Tibial nerve (tissue), 4 donors: ENCODE results near the gene ITGA2. TPM values are rescaled to one million over a fixed set of nuclear protein-coding genes. Genes with fewer than 3 reads are reported as not detected.

Source experiments
- DNase-seq, 2 donors: peaks; one replicate each; pipeline ENCODE4 v3.0.0-alpha.2; 2019; ENCODE audit warnings: low spot score in 2 of 2
- H3K27ac ChIP-seq, 4 donors: fragments of 200-600 bp; sonication (generic) in 3 of 4; one replicate each; pipeline ENCODE4 v1.5.1; 2017 to 2019; ENCODE audit warnings: mild to moderate bottlenecking in 1 of 4
- H3K27me3 ChIP-seq, 2 donors: fragments of 200-600 bp; sonication (generic) in 1 of 2; one replicate each; pipeline versions ENCODE4 v1.5.1 to v1.6.0; 2017 to 2019
- H3K36me3 ChIP-seq, 3 donors: fragments of 200-600 bp; sonication (generic); one replicate each; pipeline ENCODE4 v1.5.1; 2018 to 2019
- H3K4me1 ChIP-seq, 4 donors: fragments of 200-600 bp; sonication (generic) in 3 of 4; one replicate each; pipeline ENCODE4 v1.5.1; 2017 to 2019
- H3K4me3 ChIP-seq, 4 donors: fragments of 200-600 bp; sonication (generic) in 3 of 4; one replicate each; pipeline ENCODE4 v1.5.1; 2017 to 2019; ENCODE audit warnings: mild to moderate bottlenecking in 1 of 4, moderate library complexity in 1 of 4
- H3K9me3 ChIP-seq, 4 donors: fragments of 200-600 bp; sonication (generic) in 3 of 4; one replicate each; pipeline ENCODE4 v1.5.1; 2017 to 2019
- EP300 ChIP-seq, 2 donors: sonication (generic); formaldehyde crosslinking; IDR thresholded peaks; one replicate each; pipeline ENCODE4 v1.6.1; 2017; ENCODE audit warnings: antibody characterized with exemption in 2 of 2, mild to moderate bottlenecking in 1 of 2
- POLR2A ChIP-seq, 2 donors: fragments of 450-650 bp; IDR thresholded peaks; one replicate each; pipeline ENCODE4 v1.6.1; 2017; ENCODE audit warnings: antibody characterized with exemption in 2 of 2, mild to moderate bottlenecking in 2 of 2, moderate library complexity in 2 of 2
- WGBS, 2 donors: methylation state at CpG; one replicate each; pipeline ENCODE4 v1.1.5; 2018; 5-methylcytosine and 5-hydroxymethylcytosine counted together
- total RNA-seq, 4 donors: library from RNA; depleted of rRNA; stranded (reverse); fragments of >200 nt; gene quantifications; one replicate each; pipeline ENCODE4 v1.1.0, GENCODE V29; 2016
- TF ChIP-seq, protein P1 (sequence below), 5 experiments: fragments of 200-600 bp in 3 of 5; fragments of 450-650 bp in 2 of 5; sonication (generic) in 3 of 5; IDR thresholded peaks; one replicate each; pipeline ENCODE4 v1.5.1; 2016 to 2019; ENCODE audit warnings: antibody characterized with exemption in 5 of 5, mild to moderate bottlenecking in 3 of 5, moderate library complexity in 2 of 5

ITGA2 gene
- total RNA-seq, 4 donors from 2014 or later: 3.7 to 6.1 (median 5.4) TPM

DNA sequence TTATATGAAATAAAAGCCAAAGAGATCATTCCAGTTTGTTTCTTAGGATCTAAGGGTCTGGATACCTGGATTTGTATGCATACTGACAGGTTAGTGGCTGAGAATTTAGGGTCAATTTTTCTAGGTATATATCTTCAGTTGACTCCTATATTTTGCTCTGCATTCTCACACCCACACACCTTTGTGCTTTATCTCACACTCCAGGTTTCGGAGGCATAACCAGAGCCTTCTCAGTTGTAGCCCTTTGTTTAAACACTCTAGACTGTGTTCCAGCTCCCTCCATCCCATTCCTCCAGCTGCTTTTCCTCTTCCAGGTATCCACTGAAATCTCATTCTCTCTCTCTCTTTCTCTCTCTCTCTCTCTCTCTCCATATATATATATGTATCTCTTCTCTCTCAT lies 131.0 kb downstream of the ITGA2 start:
- no peak for TF ChIP-seq POLR2A (IDR thresholded peaks at IDR 0.05)
- TF ChIP-seq, protein P1, sequence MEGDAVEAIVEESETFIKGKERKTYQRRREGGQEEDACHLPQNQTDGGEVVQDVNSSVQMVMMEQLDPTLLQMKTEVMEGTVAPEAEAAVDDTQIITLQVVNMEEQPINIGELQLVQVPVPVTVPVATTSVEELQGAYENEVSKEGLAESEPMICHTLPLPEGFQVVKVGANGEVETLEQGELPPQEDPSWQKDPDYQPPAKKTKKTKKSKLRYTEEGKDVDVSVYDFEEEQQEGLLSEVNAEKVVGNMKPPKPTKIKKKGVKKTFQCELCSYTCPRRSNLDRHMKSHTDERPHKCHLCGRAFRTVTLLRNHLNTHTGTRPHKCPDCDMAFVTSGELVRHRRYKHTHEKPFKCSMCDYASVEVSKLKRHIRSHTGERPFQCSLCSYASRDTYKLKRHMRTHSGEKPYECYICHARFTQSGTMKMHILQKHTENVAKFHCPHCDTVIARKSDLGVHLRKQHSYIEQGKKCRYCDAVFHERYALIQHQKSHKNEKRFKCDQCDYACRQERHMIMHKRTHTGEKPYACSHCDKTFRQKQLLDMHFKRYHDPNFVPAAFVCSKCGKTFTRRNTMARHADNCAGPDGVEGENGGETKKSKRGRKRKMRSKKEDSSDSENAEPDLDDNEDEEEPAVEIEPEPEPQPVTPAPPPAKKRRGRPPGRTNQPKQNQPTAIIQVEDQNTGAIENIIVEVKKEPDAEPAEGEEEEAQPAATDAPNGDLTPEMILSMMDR (IDR thresholded peaks at IDR 0.05): no peak
- no peak for TF ChIP-seq EP300 (IDR thresholded peaks at IDR 0.05)
- Histone ChIP-seq H3K4me3 (no peak overlapping the region), H3K36me3 (no peaks in the 10 kb centered on the region), H3K27ac (no peak overlapping the region), H3K27me3 (no peaks in the 10 kb centered on the region), H3K9me3 (no peaks in the 10 kb centered on the region), H3K4me1 (no peaks in the 10 kb centered on the region)
- no peak for DNase-seq
- WGBS, 2 donors: 96 to 100% methylated on average over 1 of the region's 1 CpG

- TF ChIP-seq, protein P1 (IDR thresholded peaks at IDR 0.05): peak in 2 of 5 experiments; percentile 11 to 16
- no peak for TF ChIP-seq EP300 (IDR thresholded peaks at IDR 0.05)
- H3K27me3 ChIP-seq: no peaks in the 10 kb centered on the region
- no peak for DNase-seq
- H3K36me3 ChIP-seq: no peaks in the 10 kb centered on the region
- H3K4me1 ChIP-seq: no peaks in the 10 kb centered on the region
- no peak overlapping the region for H3K27ac ChIP-seq
- no peaks in the 10 kb centered on the region for H3K9me3 ChIP-seq
- no peak overlapping the region for H3K4me3 ChIP-seq
These were observed 134.6 kb downstream of the ITGA2 start for GRCh38 chr5:53123702-53124101.

- DNase-seq: no peak
- Histone ChIP-seq H3K9me3 (no peaks in the 10 kb centered on the region), H3K4me1 (no peaks in the 10 kb centered on the region), H3K27me3 (no peaks in the 10 kb centered on the region), H3K4me3 (no peak overlapping the region), H3K36me3 (no peaks in the 10 kb centered on the region), H3K27ac (no peak overlapping the region)
- TF ChIP-seq, protein P1 (IDR thresholded peaks at IDR 0.05): no peak
- no peak for TF ChIP-seq EP300 (IDR thresholded peaks at IDR 0.05)
- TF ChIP-seq POLR2A (IDR thresholded peaks at IDR 0.05): no peak
- WGBS, 2 donors: 92 to 93% methylated on average over 3 of the region's 3 CpGs
These were observed 137.4 kb downstream of the ITGA2 start for GRCh38 chr5:53126521-53126920.

DNA sequence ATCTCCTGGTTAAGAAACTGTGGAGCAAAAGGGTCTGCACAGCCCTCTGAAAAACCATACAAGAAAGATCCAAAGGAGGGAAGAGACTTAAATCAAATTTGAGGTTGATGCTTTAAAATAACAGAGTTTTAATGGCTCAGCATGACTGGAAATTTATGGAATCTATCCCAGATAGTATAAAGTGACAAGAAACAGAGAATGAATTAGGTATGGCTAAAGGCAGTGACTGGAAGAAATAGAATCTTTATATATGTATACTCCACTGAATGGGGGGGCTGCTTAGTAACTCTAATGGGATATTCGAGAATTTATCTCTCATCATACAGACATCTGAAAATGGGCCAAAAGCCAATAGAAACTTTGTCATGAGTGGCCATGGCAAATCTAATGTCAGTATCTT lies 138.0 kb downstream of the ITGA2 start:
- H3K4me1 ChIP-seq: no peaks in the 10 kb centered on the region
- 77 to 83% methylated on average over 1 of the region's 1 CpG for WGBS, 2 donors
- DNase-seq: no peak
- no peak overlapping the region for H3K27ac ChIP-seq
- no peak overlapping the region for H3K4me3 ChIP-seq
- no peaks in the 10 kb centered on the region for H3K9me3 ChIP-seq
- no peaks in the 10 kb centered on the region for H3K27me3 ChIP-seq
- H3K36me3 ChIP-seq: no peaks in the 10 kb centered on the region
- TF ChIP-seq, protein P1 (IDR thresholded peaks at IDR 0.05): no peak
- TF ChIP-seq POLR2A (IDR thresholded peaks at IDR 0.05): no peak
- no peak for TF ChIP-seq EP300 (IDR thresholded peaks at IDR 0.05)

- no peak for DNase-seq
- TF ChIP-seq POLR2A (IDR thresholded peaks at IDR 0.05) (no peak), EP300 (IDR thresholded peaks at IDR 0.05) (no peak)
- TF ChIP-seq, protein P1 (IDR thresholded peaks at IDR 0.05): no peak
- 91 to 92% methylated on average over 1 of the region's 1 CpG for WGBS, 2 donors
- no peaks in the 10 kb centered on the region for H3K9me3 ChIP-seq
- no peaks in the 10 kb centered on the region for H3K36me3 ChIP-seq
- H3K4me3 ChIP-seq: no peak overlapping the region
- H3K27me3 ChIP-seq: no peaks in the 10 kb centered on the region
- no peaks in the 10 kb centered on the region for H3K4me1 ChIP-seq
- H3K27ac ChIP-seq: no peak overlapping the region
These were observed 139.3 kb downstream of the ITGA2 start for GRCh38 chr5:53128481-53128880.
